GM18868 (cell line): ENCODE results near the gene DACH1.
"Not testable (repeated sequence)": the region's sequence is repeated elsewhere in the genome, so short reads cannot be mapped to it uniquely, and the experiment has no call there.

Experiments
- ATAC-seq: cut with Tn5 transposase; IDR thresholded peaks from one replicate; pipeline ENCODE4 v1.9.1; 2021; ENCODE audit warnings: mild to moderate bottlenecking, moderate library complexity; ENCODE audit not compliant: unreplicated experiment

DACH1 gene

GRCh38 chr13:71785361-71785760, 81.6 kb downstream of the DACH1 start:
- ATAC-seq = no peak

DNA sequence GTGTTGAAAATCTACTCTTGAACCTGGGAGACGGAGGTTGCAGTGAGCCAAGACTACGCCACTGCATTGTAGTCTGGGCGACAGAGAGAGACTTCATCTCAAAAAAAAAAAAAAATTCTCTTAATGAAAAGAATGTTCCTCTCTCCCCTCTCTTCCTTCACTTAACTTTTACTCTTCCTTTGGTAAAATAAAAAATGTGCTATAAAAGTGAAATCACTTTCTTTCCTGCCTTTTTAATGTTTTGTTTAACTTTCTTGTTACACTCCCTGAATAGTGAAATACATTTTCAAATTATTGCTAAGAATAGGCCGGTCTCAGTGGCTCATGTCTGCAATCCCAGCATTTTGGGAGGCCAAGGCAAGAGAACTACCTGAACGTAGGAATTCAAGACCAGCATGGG, 86.5 kb downstream of the DACH1 start:
- ATAC-seq = no peak

DNA sequence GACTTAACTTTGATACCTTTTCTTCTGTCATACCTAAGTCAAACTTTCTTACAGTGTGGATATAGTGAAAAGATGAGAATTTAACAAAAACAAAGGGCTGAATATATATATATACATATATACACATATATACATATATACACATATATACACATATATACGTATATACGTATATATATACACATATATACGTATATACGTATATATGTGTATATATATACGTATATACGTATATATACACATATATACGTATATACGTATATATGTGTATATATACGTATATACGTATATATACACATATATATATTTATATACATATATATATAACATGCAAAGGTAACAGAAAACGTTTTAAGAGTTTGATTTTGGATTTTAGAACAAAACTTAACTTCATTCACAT, 88.0 kb downstream of the DACH1 start:
- ATAC-seq = not testable (repeated sequence)

DNA sequence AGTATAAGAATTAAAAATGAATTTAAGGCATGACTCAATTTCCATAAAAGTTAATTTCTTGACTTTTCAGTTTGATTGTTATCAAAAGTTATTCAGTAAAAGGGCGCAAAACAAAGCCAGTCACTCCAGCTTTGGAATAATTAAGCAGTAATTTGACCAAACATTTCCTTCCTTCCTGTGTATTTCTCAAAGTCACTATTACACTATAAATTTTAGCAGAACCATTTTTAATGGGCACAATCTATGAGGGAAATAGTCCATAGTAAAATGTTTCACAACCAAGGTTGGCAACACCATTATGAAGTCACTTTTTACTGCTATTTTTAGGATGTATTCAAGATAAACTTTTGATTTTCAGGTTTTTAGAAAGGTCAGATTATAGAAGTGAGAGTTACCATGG, 91.0 kb downstream of the DACH1 start:
- no peak for ATAC-seq

DNA sequence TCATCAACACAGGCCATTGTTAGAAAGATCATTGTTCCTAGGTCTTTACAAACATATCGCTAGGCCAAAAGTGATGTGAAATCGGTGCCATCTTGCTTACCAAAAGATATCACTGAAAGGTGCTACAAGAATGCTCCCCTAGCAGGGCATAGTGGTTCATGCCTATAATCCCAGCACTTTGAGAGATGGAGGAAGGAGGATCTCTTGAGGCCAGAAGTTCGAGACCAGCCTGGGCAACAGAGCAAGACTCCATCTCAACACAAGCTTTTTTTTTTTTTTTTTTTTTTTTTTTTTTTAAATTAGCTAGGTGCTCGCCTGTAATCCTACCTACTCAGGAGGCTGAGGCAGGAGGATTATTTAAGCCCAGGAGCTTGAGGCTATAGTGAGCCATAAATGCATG, 92.1 kb downstream of the DACH1 start:
- no peak for ATAC-seq

GRCh38 chr13:71773531-71773930, 93.5 kb downstream of the DACH1 start:
- no peak for ATAC-seq

GRCh38 chr13:71772361-71772760, 94.6 kb downstream of the DACH1 start:
- ATAC-seq = no peak

GRCh38 chr13:71771144-71771543, 95.9 kb downstream of the DACH1 start:
- no peak for ATAC-seq

GRCh38 chr13:71770710-71771109, 96.3 kb downstream of the DACH1 start:
- ATAC-seq = no peak

DNA sequence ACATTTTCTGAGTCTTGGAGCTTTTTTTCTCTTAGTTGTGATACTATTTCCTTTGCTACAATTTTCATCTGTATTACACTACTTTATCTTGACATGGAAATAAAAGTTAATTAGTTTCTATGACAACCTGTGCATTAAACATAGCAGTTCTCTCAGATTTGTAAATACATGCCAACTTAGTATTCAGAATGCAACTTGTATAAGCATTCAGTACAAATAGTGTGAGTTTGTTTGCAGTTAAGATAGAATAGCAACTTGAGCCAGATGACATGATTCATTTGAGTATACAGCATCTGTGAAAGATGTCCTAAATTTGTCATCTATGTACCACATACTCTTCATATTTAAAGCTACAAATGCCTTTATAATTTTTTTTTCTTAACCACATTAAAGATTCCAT, 98.1 kb downstream of the DACH1 start:
- ATAC-seq = no peak

DNA sequence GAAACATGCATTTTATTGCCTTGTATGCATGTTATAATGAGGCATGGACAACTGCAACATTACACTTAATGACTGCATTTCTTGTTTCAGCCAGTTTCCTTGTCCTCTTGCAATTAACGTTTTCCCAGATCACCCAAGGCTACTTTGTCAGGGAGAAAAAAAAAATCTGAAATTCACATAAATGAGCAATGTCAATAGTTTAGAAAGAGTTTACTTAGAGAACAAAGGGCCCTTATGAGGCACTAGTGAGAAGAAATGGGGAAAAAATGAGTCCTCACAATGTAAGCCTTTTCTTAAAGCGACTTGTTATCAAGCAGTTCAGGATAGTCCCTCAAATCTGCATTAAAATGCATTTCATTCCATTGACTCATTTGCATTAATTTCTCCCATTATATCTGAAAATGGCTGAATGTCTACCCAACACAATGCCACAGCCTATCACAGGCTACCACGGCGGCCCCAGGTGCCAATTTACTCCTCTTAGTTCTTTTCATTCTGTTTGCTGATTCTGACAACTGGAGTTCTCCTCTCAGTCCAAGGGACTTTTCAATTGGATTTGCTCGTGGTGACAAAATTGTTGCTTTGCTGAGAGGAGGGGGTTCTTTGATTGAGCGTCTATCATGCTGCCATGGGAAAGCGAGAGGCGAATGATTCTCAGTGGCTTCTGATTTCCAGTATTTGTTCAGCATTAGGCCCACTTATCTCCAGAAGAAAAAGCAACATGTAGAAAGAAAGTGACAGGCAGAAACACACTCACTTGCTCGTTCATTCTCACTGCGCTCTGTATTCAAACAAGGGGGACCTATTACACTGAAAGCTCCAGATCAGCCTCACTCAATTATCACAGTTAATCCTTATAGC, 107.1 kb downstream of the DACH1 start:
- no peak for ATAC-seq

- ATAC-seq = no peak
Measured at GRCh38 chr13:71758828-71759227, 108.2 kb downstream of the DACH1 start.

DNA sequence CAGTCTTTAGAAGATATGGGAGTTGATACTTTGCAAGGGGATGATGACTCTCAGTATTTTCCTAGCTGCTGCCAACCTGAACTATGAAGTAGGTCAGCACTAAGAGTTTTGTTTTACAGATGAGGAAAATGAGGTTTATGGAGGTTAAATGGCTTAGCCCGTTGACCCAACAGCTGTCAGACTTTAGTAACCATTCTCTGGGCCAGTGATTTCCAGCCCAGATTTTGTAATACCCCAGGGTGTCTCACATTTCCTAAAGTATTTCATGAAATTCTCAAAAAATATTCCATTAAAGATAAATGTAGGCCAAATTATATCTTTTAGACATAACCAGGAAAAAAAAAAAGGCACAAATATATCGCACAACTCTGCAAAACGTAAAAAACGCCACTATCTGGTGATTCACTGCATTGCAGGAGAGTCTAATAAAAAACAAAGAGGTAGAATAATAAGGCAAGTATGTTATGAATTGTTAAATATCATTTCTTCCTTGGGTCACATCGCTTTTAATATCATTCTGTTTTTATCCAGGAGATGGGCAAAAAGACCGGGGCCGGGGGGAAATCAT, 112.5 kb downstream of the DACH1 start:
- no peak for ATAC-seq

DNA sequence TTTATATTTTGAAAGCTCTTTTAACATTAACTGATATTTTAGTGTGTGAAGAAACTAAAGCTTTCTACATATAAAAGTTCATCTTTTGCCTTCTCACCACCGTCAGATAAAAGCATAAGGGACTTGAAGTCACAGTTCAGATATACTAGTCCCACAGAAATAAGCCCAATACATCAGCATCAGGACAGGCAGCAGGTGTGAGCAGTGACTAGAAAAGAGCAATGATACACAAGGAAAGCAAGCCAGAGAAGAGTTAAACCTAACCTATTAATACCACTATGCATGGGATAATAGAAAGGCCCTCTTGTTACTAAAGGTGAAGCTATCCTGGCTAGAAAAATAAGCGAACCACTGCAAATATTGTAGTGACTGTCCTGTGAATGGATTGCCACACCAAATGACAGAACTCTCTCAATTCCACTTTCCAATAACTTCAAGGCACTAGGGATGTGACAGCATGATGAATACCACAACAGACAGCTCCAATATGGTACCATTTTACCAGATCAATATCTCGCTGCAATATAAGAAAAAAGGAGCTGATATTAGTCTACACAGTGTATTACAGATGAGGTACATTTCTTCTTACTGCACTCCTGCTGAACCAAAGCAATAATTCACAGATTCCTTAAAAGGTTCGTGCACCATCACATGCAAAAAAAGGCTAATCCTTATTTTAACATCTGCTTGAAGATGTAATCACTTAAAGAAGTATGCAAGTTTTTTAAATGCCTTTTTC, 114.1 kb downstream of the DACH1 start:
- ATAC-seq = no peak

DNA sequence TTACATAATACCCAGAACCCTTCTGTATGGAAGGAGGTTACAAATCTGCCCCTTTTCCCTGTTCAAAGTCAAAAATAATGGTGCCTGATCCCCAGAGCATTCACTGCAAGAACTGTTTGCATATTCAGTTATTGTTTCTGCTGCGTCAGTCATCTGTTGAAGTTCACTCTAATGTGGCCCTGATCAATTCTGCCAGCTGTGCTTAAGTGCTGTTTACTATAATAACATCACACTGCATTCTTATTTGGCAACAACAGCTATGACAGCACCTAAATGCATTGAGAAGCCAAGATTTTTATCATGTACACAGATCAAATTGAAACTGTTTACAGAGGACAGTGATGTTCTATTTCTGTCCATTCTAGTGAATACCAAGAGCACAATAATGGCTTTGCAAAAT, 115.9 kb downstream of the DACH1 start:
- ATAC-seq = no peak

DNA sequence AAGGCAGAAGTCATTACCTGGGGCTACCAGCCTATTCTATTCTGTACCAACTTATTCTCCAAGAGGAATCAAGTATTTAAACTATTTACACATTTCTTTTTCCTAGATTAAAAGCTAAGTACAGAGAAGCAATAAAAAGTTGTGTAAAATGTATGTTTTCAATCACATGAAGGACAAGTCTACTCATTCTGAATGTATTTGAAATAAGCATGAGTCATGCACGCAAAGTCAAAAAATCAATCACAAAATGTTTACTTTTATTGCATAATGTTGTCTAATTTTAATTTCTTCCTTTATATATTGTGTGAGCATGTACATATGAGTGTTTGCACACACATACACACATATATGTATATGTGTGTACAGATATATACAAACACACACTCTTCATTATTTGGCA, 136.7 kb downstream of the DACH1 start:
- no peak for ATAC-seq

DNA sequence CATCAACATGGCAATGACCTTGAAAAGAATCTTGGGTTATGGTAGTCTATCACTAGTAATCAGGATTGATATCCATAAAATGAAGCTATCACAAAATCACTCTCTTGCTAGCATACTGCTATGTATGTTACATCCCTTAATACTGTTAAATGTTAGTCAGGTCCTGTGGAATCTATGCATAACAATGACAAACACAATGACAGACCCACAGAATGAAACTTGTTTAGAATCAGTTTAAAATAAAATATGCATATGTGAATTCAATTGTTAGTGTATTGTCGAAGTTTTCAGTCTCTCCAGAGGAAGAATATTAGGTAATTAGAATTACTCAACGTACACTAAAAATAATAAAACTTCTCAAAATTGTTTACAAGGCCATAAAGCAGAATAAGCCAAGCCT, 137.6 kb downstream of the DACH1 start:
- ATAC-seq = no peak

DNA sequence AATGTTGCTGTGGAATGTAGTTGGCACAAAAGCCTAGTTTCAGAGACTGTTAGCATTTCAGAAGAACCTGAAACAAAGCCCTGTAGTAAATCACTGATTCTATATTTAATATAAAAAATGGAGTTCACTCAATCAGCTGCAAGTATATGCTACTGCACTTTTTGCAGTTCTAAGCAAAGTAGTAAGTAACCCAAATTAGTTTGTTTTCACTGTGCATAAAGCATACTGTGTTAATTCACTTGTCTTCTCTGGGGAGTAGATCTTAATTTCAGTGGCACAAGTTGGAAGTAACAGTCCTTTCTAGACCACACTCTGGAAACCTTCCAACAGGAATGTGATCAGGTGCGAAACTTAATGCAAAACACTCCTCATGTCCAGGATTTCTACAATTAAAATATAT, 139.3 kb downstream of the DACH1 start:
- no peak for ATAC-seq

GRCh38 chr13:71727042-71727441, 140.0 kb downstream of the DACH1 start:
- ATAC-seq = no peak

- ATAC-seq = no peak
Measured at GRCh38 chr13:71722206-71722605, 144.8 kb downstream of the DACH1 start.

DNA sequence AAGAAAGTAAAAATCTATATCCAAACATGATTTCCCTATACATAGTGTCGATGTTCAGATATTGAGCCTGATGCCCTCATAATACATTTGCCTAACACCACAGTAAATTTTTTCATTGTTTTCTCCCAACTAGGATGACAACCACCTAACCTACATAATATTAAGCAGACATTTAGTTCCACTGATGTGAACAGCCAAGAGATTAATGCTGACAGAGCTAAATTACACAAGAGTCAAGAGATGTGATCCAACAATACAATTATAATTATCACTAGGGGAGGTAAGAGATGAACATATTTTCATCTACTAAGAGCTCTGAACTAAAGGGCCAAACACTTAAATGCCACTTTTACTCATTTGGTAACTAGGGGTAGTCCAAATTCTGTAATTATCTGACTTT, 145.9 kb downstream of the DACH1 start:
- ATAC-seq = no peak

DNA sequence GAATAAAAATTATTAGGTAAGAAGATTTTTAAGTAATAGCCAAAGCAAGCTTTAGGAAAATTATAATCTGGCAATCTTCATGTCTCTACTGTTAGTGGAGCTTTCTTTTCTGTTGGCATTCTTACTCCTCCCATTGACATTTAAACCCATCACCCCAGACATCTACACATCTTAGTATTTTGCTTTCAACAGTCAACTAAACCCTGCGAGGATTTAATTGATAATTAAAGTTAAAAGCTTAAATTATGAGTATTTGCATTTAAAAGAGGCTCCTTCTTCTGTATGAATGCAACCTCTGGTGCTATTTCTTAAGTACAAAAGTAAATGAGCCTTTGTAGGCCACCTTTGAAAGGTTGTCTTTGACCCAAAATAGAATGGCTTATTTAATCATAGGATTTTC, 148.1 kb downstream of the DACH1 start:
- ATAC-seq = no peak
